ENCODE results near the gene HNF1A. TPM values are rescaled to one million over a fixed set of nuclear protein-coding genes. Genes with fewer than 3 reads are reported as not detected.

Gene HNF1A
- total RNA-seq, 3 donors from 2014 or later (not counting 1 experiment from before 2014, with no cell fraction given): not detected

GRCh38 chr12:121001060-121001459 lies 22.7 kb downstream of the HNF1A start:
- H3K36me3 ChIP-seq (ENCODE audit: control insufficient read depth, insufficient read depth, low read length): peaks cover 31% of the 10 kb centered on the region

GRCh38 chr12:121001841-121002483 lies 23.6 kb downstream of the HNF1A start:
- H3K27me3 Mint-ChIP-seq (ENCODE audit: low read depth in 2 of 2): no peaks in the 10 kb centered on the region
- Histone ChIP-seq H3K27me3 (ENCODE audit: control insufficient read depth, insufficient read depth, low read length) (no peaks in the 10 kb centered on the region), H3K9me3 (ENCODE audit: control insufficient read depth, insufficient read depth, low read length) (no peaks in the 10 kb centered on the region), H3K4me1 (ENCODE audit: control insufficient read depth, insufficient read depth, low read length) (peaks cover 5% of the 10 kb centered on the region), H3K36me3 (ENCODE audit: control insufficient read depth, insufficient read depth, low read length) (peaks cover 35% of the 10 kb centered on the region), H3K4me3 (ENCODE audit: low read length) (no peak overlapping the region), H3K27ac (ENCODE audit: low read length) (no peak overlapping the region)
- no peak for TF ChIP-seq CTCF (IDR thresholded peaks at IDR 0.05)
- peaks cover 0 to 11% of the 10 kb centered on the region in 2 donors for H3K4me1 Mint-ChIP-seq
- DNase-seq (no peak), ATAC-seq (no peak)
- no peak overlapping the region for H3K4me3 Mint-ChIP-seq
- intact Hi-C loops (cut with micrococcal nuclease): no loop called here
- no peaks in the 10 kb centered on the region for H3K36me3 Mint-ChIP-seq
- WGBS (ENCODE audit: insufficient coverage): 94% methylated on average over 16 of the region's 16 CpGs
- no peaks in the 10 kb centered on the region for H3K9me3 Mint-ChIP-seq
- H3K27ac Mint-ChIP-seq: no peak overlapping the region

More at GRCh38 chr12:121001060-121001459, 22.7 kb downstream of the HNF1A start:
- no peak for TF ChIP-seq CTCF (IDR thresholded peaks at IDR 0.05)
- H3K27me3 Mint-ChIP-seq (ENCODE audit: low read depth in 2 of 2): no peaks in the 10 kb centered on the region
- Histone ChIP-seq H3K9me3 (ENCODE audit: control insufficient read depth, insufficient read depth, low read length) (no peaks in the 10 kb centered on the region), H3K4me1 (ENCODE audit: control insufficient read depth, insufficient read depth, low read length) (peaks cover 5% of the 10 kb centered on the region), H3K27me3 (ENCODE audit: control insufficient read depth, insufficient read depth, low read length) (no peaks in the 10 kb centered on the region), H3K4me3 (ENCODE audit: low read length) (no peak overlapping the region), H3K27ac (ENCODE audit: low read length) (no peak overlapping the region)
- intact Hi-C loops (cut with micrococcal nuclease): no loop called here
- no peaks in the 10 kb centered on the region for H3K36me3 Mint-ChIP-seq
- H3K4me1 Mint-ChIP-seq: peaks cover 0 to 11% of the 10 kb centered on the region in 2 donors
- H3K9me3 Mint-ChIP-seq: no peaks in the 10 kb centered on the region
- DNase-seq: no peak
- no peak overlapping the region for H3K27ac Mint-ChIP-seq
- WGBS (ENCODE audit: insufficient coverage): 53% methylated on average over 11 of the region's 11 CpGs
- ATAC-seq: no peak
- no peak overlapping the region for H3K4me3 Mint-ChIP-seq

- no peaks in the 10 kb centered on the region for H3K27me3 Mint-ChIP-seq (ENCODE audit: low read depth in 2 of 2)
- H3K4me1 ChIP-seq (ENCODE audit: control insufficient read depth, insufficient read depth, low read length): peaks cover 5% of the 10 kb centered on the region
- no peak overlapping the region for H3K27ac ChIP-seq (ENCODE audit: low read length)
- H3K36me3 Mint-ChIP-seq: no peaks in the 10 kb centered on the region
- H3K27me3 ChIP-seq (ENCODE audit: control insufficient read depth, insufficient read depth, low read length): no peaks in the 10 kb centered on the region
- ATAC-seq: no peak
- H3K4me1 Mint-ChIP-seq: peaks cover 0 to 11% of the 10 kb centered on the region in 2 donors
- no peaks in the 10 kb centered on the region for H3K9me3 Mint-ChIP-seq
- intact Hi-C loops (cut with micrococcal nuclease): no loop called here
- H3K4me3 ChIP-seq (ENCODE audit: low read length): no peak overlapping the region
- WGBS (ENCODE audit: insufficient coverage): 90% methylated on average over 4 of the region's 4 CpGs
- no peaks in the 10 kb centered on the region for H3K9me3 ChIP-seq (ENCODE audit: control insufficient read depth, insufficient read depth, low read length)
- H3K36me3 ChIP-seq (ENCODE audit: control insufficient read depth, insufficient read depth, low read length): peaks cover 42% of the 10 kb centered on the region
- no peak overlapping the region for H3K4me3 Mint-ChIP-seq
- no peak overlapping the region for H3K27ac Mint-ChIP-seq
- no peak for DNase-seq
- no peak for TF ChIP-seq CTCF (IDR thresholded peaks at IDR 0.05)
Measured at GRCh38 chr12:121003650-121004049, 25.3 kb downstream of the HNF1A start.

All from natural killer cell (primary cell).